Suprapubic skin (tissue), 4 donors: ENCODE results near the gene TOP1. TPM values are rescaled to one million over a fixed set of nuclear protein-coding genes. Genes with fewer than 3 reads are reported as not detected.

Experiments used
- DNase-seq, 2 donors: peaks; one replicate each; pipeline ENCODE4 v3.0.0-alpha.2; 2019; ENCODE audit warnings: low spot score in 2 of 2
- H3K27ac ChIP-seq: fragments of 200-600 bp; sonication (generic); one replicate; pipeline ENCODE4 v1.5.1; 2019
- H3K27me3 ChIP-seq: fragments of 200-600 bp; sonication (generic); one replicate; pipeline ENCODE4 v1.5.1; 2019
- H3K36me3 ChIP-seq: fragments of 200-600 bp; sonication (generic); one replicate; pipeline ENCODE4 v1.5.1; 2019
- H3K4me1 ChIP-seq: fragments of 200-600 bp; sonication (generic); one replicate; pipeline ENCODE4 v1.5.1; 2019
- H3K4me3 ChIP-seq: fragments of 200-600 bp; sonication (generic); one replicate; pipeline ENCODE4 v1.5.1; 2019; ENCODE audit warnings: mild to moderate bottlenecking
- H3K9me3 ChIP-seq: fragments of 200-600 bp; sonication (generic); one replicate; pipeline ENCODE4 v1.5.1; 2019
- EP300 ChIP-seq: sonication (generic); formaldehyde crosslinking; IDR thresholded peaks from one replicate; pipeline ENCODE4 v1.6.1; 2017; ENCODE audit warnings: antibody characterized with exemption
- POLR2A ChIP-seq, 2 donors: fragments of 450-650 bp; IDR thresholded peaks; one replicate each; pipeline ENCODE4 v1.6.1; 2017; ENCODE audit warnings: antibody characterized with exemption in 2 of 2, mild to moderate bottlenecking in 2 of 2, moderate library complexity in 2 of 2
- POLR2AphosphoS5 ChIP-seq, 3 donors: sonication (generic); formaldehyde crosslinking; IDR thresholded peaks; one replicate each; pipeline ENCODE4 v1.6.1; 2017; ENCODE audit warnings: antibody characterized with exemption in 3 of 3
- WGBS: methylation state at CpG from one replicate; pipeline ENCODE4 v1.1.5; 2018; 5-methylcytosine and 5-hydroxymethylcytosine counted together
- total RNA-seq, 4 donors: library from RNA; depleted of rRNA; stranded (reverse); fragments of >200 nt; gene quantifications; one replicate each; pipeline ENCODE4 v1.1.0, GENCODE V29; 2016
- TF ChIP-seq, protein P1 (sequence below), 2 donors: fragments of 200-600 bp in 1 of 2; fragments of 450-650 bp in 1 of 2; sonication (generic) in 1 of 2; IDR thresholded peaks; one replicate each; pipeline ENCODE4 v1.5.1; 2016 to 2019; ENCODE audit warnings: antibody characterized with exemption in 2 of 2, mild to moderate bottlenecking in 1 of 2, moderate library complexity in 1 of 2

Gene TOP1
- total RNA-seq, 4 donors from 2014 or later: 25.8 to 32.6 (median 32.0) TPM

GRCh38 chr20:41054070-41054846, 25.6 kb downstream of the TOP1 start:
- H3K4me3 ChIP-seq: no peak overlapping the region
- no peaks in the 10 kb centered on the region for H3K9me3 ChIP-seq
- no peaks in the 10 kb centered on the region for H3K27me3 ChIP-seq
- H3K4me1 ChIP-seq: peaks cover 56% of the 10 kb centered on the region
- no peak for DNase-seq
- H3K36me3 ChIP-seq: no peaks in the 10 kb centered on the region
- WGBS: 90% methylated on average over 10 of the region's 10 CpGs
- TF ChIP-seq POLR2A (IDR thresholded peaks at IDR 0.05): no peak
- H3K27ac ChIP-seq: no peak overlapping the region

GRCh38 chr20:41054847-41055230, 26.2 kb downstream of the TOP1 start:
- H3K27me3 ChIP-seq: no peaks in the 10 kb centered on the region
- H3K9me3 ChIP-seq: no peaks in the 10 kb centered on the region
- TF ChIP-seq, protein P1, sequence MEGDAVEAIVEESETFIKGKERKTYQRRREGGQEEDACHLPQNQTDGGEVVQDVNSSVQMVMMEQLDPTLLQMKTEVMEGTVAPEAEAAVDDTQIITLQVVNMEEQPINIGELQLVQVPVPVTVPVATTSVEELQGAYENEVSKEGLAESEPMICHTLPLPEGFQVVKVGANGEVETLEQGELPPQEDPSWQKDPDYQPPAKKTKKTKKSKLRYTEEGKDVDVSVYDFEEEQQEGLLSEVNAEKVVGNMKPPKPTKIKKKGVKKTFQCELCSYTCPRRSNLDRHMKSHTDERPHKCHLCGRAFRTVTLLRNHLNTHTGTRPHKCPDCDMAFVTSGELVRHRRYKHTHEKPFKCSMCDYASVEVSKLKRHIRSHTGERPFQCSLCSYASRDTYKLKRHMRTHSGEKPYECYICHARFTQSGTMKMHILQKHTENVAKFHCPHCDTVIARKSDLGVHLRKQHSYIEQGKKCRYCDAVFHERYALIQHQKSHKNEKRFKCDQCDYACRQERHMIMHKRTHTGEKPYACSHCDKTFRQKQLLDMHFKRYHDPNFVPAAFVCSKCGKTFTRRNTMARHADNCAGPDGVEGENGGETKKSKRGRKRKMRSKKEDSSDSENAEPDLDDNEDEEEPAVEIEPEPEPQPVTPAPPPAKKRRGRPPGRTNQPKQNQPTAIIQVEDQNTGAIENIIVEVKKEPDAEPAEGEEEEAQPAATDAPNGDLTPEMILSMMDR (IDR thresholded peaks at IDR 0.05): no peak
- TF ChIP-seq EP300 (no peak), POLR2A (IDR thresholded peaks at IDR 0.05) (no peak), POLR2AphosphoS5 (IDR thresholded peaks at IDR 0.05) (no peak)
- H3K4me3 ChIP-seq: no peak overlapping the region
- H3K4me1 ChIP-seq: peaks cover 51% of the 10 kb centered on the region
- no peaks in the 10 kb centered on the region for H3K36me3 ChIP-seq
- no peak for DNase-seq
- H3K27ac ChIP-seq: no peak overlapping the region
- 82% methylated on average over 2 of the region's 2 CpGs for WGBS

GRCh38 chr20:41055679-41056078, 27.1 kb downstream of the TOP1 start:
- no peaks in the 10 kb centered on the region for H3K27me3 ChIP-seq
- no peaks in the 10 kb centered on the region for H3K36me3 ChIP-seq
- no peaks in the 10 kb centered on the region for H3K9me3 ChIP-seq
- TF ChIP-seq EP300: no peak
- no peak for TF ChIP-seq POLR2A (IDR thresholded peaks at IDR 0.05)
- TF ChIP-seq POLR2AphosphoS5 (IDR thresholded peaks at IDR 0.05): no peak
- TF ChIP-seq, protein P1 (IDR thresholded peaks at IDR 0.05): no peak
- no peak overlapping the region for H3K4me3 ChIP-seq
- H3K27ac ChIP-seq: no peak overlapping the region
- no peak for DNase-seq
- peaks cover 42% of the 10 kb centered on the region for H3K4me1 ChIP-seq
- 91% methylated on average over 1 of the region's 1 CpG for WGBS

- 76% methylated on average over 3 of the region's 3 CpGs for WGBS
- Histone ChIP-seq H3K27me3 (no peaks in the 10 kb centered on the region), H3K36me3 (peaks cover 13% of the 10 kb centered on the region), H3K4me1 (peaks cover 18% of the 10 kb centered on the region), H3K4me3 (no peak overlapping the region), H3K9me3 (no peaks in the 10 kb centered on the region), H3K27ac (no peak overlapping the region)
- TF ChIP-seq EP300 (no peak), POLR2AphosphoS5 (IDR thresholded peaks at IDR 0.05) (no peak), POLR2A (IDR thresholded peaks at IDR 0.05) (no peak)
- TF ChIP-seq, protein P1 (IDR thresholded peaks at IDR 0.05): no peak
- no peak for DNase-seq
These were observed 29.5 kb downstream of the TOP1 start for GRCh38 chr20:41057999-41058673.

DNA sequence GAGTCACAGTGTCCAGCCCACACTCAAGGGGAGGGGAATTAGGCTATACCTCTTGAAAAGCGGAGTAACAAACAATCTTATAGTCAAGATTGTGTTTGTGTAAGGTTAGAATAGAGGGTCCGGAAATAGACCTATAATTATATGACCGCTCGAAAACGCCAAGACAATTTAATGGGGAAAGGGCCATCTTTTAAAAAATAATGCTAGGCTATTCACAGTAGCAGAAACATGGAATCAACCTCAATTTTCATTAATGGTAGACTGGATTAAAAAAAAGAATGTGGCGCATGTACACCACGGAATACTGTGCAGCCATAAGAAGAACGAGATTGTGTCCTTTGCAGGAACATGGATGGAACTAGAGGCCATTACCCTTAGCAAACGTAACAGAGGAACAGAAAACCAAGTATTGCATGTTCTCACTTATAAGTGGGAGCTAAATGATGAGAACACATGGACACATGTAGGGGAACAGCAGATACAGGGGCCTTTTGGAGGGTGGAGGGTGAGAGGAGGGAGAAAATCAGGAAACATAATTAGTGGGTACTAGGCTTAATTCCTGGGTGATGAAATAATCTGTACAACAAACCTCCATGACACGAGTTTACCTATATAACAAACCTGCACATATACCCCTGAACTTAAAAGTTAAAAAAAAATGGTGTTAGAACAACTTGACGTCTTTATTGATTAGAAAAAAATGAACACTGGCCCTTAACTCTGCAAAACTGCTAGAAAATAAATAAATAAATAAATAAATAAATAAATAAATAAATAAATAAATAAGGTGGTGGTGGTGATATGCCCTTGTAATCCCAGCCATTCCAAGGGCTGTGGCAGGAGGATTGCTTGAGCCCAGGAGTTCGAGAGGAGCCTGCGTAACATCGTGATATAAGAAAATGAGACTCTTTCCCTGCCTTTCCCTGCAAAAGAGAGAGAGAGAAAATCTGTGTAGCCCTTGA, 30.3 kb downstream of the TOP1 start:
- Histone ChIP-seq H3K36me3 (peaks cover 16% of the 10 kb centered on the region), H3K27ac (no peak overlapping the region)

More for the DNA sequence above, 30.3 kb downstream of the TOP1 start:
- 94% methylated on average over 14 of the region's 14 CpGs for WGBS
- H3K4me1 ChIP-seq: peaks cover 16% of the 10 kb centered on the region
- no peak overlapping the region for H3K4me3 ChIP-seq
- TF ChIP-seq EP300: no peak
- TF ChIP-seq, protein P1 (IDR thresholded peaks at IDR 0.05): no peak
- no peak for TF ChIP-seq POLR2A (IDR thresholded peaks at IDR 0.05)
- TF ChIP-seq POLR2AphosphoS5 (IDR thresholded peaks at IDR 0.05): no peak
- DNase-seq: no peak
- H3K9me3 ChIP-seq: no peaks in the 10 kb centered on the region
- no peaks in the 10 kb centered on the region for H3K27me3 ChIP-seq
